Nephron progenitor cell (in vitro differentiated cells): ENCODE measurements around the gene HDAC7.

ENCODE experiments used
- DNase-seq: peaks from one replicate; pipeline ENCODE4 v3.0.0; 2021
- H3K27ac Mint-ChIP-seq: 2 replicates; pipeline ENCODE4 v1.8.0; 2021; ENCODE audit warnings: mild to moderate bottlenecking, moderate library complexity, mixed read lengths
- H3K27me3 Mint-ChIP-seq: 2 replicates; pipeline ENCODE4 v1.8.0; 2021; ENCODE audit warnings: mild to moderate bottlenecking, low read depth, mixed read lengths; ENCODE audit not compliant: poor library complexity
- H3K36me3 Mint-ChIP-seq: 2 replicates; pipeline ENCODE4 v1.8.0; 2021; ENCODE audit warnings: low read depth, mixed read lengths
- H3K4me1 Mint-ChIP-seq: 2 replicates; pipeline ENCODE4 v1.8.0; 2021; ENCODE audit warnings: mixed read lengths
- H3K4me3 Mint-ChIP-seq: 2 replicates; pipeline ENCODE4 v1.8.0; 2021; ENCODE audit warnings: mild to moderate bottlenecking, moderate library complexity, mixed read lengths
- H3K9me3 Mint-ChIP-seq: 2 replicates; pipeline ENCODE4 v1.8.0; 2021; ENCODE audit warnings: mild to moderate bottlenecking, moderate library complexity, mixed read lengths
- TF ChIP-seq, protein P1 (sequence below): fragments of 200-600 bp; sonication (generic); IDR thresholded peaks from 2 replicates; pipeline ENCODE4 v1.5.0; 2021; ENCODE audit warnings: antibody characterized with exemption

Gene HDAC7

GRCh38 chr12:47841501-47841900 is 21.8 kb upstream of the HDAC7 start:
- H3K27ac Mint-ChIP-seq = peak overlapping the region; percentile 77
- DNase-seq = no peak
- no peaks in the 10 kb centered on the region for H3K9me3 Mint-ChIP-seq
- TF ChIP-seq, protein P1, sequence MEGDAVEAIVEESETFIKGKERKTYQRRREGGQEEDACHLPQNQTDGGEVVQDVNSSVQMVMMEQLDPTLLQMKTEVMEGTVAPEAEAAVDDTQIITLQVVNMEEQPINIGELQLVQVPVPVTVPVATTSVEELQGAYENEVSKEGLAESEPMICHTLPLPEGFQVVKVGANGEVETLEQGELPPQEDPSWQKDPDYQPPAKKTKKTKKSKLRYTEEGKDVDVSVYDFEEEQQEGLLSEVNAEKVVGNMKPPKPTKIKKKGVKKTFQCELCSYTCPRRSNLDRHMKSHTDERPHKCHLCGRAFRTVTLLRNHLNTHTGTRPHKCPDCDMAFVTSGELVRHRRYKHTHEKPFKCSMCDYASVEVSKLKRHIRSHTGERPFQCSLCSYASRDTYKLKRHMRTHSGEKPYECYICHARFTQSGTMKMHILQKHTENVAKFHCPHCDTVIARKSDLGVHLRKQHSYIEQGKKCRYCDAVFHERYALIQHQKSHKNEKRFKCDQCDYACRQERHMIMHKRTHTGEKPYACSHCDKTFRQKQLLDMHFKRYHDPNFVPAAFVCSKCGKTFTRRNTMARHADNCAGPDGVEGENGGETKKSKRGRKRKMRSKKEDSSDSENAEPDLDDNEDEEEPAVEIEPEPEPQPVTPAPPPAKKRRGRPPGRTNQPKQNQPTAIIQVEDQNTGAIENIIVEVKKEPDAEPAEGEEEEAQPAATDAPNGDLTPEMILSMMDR = no peak
- peaks cover 38% of the 10 kb centered on the region for H3K27me3 Mint-ChIP-seq
- H3K36me3 Mint-ChIP-seq = no peaks in the 10 kb centered on the region
- peaks cover 88% of the 10 kb centered on the region for H3K4me1 Mint-ChIP-seq
- no peak overlapping the region for H3K4me3 Mint-ChIP-seq

DNA sequence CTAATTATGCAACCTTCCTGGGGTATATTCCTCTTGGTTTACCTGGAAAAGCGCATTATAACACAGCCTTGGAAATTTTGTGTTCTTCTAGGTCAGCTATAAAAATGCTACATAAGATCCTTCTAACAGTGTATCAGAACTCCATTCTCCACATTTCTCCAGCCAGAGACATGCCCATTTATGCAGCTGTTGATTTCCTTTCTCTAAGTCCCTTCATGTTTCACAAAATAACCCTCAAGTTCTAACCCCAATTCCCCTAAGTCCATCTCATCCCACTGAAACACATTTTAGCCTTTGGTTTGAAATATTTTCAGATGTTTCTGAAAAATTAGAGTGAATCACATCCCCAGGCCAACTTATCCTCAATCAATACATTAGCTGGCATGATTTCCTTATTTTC is 20.9 kb upstream of the HDAC7 start:
- peaks cover 36% of the 10 kb centered on the region for H3K27me3 Mint-ChIP-seq

GRCh38 chr12:47839214-47839876 is 19.6 kb upstream of the HDAC7 start:
- DNase-seq = no peak
- H3K9me3 Mint-ChIP-seq = no peaks in the 10 kb centered on the region
- H3K4me3 Mint-ChIP-seq = no peak overlapping the region
- H3K4me1 Mint-ChIP-seq = peaks cover 93% of the 10 kb centered on the region
- peaks cover 38% of the 10 kb centered on the region for H3K27me3 Mint-ChIP-seq
- peak overlapping the region; percentile 11 for H3K27ac Mint-ChIP-seq
- TF ChIP-seq, protein P1 = no peak
- H3K36me3 Mint-ChIP-seq = no peaks in the 10 kb centered on the region

More for the DNA sequence above, 20.9 kb upstream of the HDAC7 start:
- no peak for DNase-seq
- TF ChIP-seq, protein P1 = no peak
- Mint-ChIP-seq H3K4me3 (no peak overlapping the region), H3K36me3 (no peaks in the 10 kb centered on the region), H3K27ac (no peak overlapping the region), H3K9me3 (no peaks in the 10 kb centered on the region), H3K4me1 (peaks cover 89% of the 10 kb centered on the region)

DNA sequence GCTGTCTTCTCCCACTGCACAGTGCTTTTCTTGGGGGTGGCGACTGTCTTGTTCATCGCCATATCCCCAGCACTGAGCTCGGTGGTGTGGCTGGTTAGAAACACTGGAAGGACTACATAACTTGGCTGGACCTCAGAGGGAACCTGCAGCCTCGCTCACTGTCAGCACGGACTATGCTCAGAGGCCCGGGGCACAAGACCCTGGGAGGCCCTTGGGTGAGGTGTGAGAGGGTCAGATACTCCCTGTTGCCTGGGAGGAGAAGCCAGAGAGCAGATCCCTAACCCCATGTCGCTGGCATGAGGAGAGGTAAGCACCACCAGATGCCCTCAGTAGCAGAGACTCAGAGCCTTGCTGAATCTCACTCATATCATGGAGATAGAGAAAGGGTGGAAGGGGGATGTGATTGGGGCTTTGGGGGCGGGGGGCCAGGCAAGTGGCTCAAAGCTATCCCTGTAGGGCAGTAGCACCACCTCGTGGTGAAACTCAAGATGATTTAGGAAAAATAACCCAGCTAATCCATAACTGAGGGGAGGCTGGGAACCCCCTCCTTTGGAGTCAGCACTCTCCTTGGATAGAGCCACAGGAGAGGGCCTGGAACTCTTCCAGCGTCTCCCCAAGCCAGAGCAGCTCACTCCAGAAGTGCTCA is 18.7 kb upstream of the HDAC7 start:
- Mint-ChIP-seq H3K4me3 (no peak overlapping the region), H3K9me3 (no peaks in the 10 kb centered on the region), H3K27me3 (peaks cover 38% of the 10 kb centered on the region), H3K36me3 (no peaks in the 10 kb centered on the region), H3K4me1 (peaks cover 93% of the 10 kb centered on the region), H3K27ac (no peak overlapping the region)
- DNase-seq = peak; percentile 50
- TF ChIP-seq, protein P1 = peak; percentile 51

DNA sequence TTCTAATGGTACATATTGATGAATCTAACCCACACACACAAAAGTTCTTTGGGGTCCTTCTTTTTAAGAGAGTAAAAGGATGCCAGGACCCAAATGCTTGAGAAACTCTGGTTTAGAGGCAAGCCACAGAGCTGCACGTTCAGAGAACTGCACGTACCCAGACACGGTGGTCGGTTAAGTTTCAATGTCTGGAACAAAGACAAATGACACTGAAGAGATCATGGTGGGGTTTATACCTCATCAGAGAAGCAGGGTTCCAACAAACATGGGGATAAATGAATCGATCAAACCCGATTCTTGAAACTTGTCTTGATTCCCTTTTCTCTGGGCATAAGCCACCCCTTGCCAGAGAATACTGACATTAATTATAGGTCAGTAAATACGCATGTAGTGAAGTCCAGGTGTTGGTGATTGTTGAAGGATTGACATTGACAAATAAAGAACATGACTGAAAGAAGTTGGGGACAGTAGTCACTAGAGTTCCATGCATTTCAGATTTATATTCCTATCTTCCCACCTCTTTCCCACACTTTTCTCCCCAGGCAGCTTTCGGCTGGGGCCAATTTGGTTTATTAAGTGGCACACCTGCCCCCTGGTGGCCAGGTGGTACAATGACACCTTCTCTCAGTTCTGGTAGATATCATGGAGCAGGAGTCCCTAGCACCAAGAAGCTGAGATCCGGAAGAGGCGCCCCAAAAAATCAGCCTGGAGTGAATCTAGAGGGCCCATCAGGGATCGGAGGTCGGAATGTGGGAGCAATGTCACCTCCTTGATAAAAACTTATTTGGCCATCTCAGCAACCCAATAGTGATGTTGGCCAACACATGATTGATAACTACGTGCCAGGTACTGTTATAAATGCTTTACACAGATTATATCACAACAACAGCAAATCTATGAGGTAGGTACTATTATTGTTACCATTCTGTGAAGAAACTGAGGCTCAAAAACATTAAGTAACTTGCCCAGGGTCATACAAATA is 17.8 kb upstream of the HDAC7 start:
- Mint-ChIP-seq H3K27me3 (peaks cover 39% of the 10 kb centered on the region), H3K36me3 (no peaks in the 10 kb centered on the region), H3K9me3 (no peaks in the 10 kb centered on the region), H3K4me3 (peak overlapping the region; percentile 5), H3K27ac (no peak overlapping the region), H3K4me1 (peaks cover 93% of the 10 kb centered on the region)
- peak; percentile 76 for DNase-seq
- TF ChIP-seq, protein P1 = peak; percentile 89
